ENCODE measurements around the gene IQGAP3. TPM values are rescaled to one million over a fixed set of nuclear protein-coding genes. Genes with fewer than 3 reads are reported as not detected.

IQGAP3 gene
- total RNA-seq: 48.9 and 50.9 TPM in 2 replicates

GRCh38 chr1:156571919-156572662 is at the start of gene IQGAP3:
TSS of gene IQGAP3 (minus strand) at chr1:156572565. CDS start at chr1:156572529, 36 bp downstream.

DNA sequence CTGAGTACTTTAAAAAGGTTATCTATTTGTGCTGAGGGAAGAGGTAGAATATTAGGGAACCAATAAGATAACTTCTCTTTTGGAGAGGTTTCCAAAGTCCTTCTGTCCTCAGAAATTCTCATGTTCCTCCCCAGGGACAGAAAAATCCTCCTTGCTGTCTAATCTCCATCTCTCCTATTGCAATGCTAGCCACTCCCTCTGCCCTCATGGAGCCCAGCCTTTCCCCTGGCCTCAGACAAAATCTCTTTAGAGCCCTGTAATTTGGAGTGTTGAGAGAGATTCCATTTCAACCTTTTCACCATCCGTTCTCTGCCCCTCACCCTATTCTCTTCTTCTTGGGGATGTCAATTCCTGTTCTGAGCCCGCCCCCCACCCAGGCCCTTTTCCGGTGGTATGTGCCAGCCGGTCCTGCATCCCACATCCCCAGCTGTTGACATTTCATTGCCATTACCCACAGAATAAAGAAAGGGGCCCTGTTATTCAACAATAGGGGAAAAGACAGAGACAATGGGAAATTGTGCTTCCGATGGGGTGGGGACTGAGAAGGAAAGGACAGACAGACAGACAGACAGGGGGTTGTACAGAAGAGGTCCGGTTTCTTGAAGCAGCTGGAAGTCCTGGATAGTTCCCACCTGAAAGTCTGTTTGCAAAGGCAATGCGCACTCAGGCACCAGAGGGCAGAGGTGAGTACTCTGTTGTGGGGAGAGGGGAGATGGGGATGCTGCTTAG is 46.7 kb upstream of the IQGAP3 start, which contains the start of gene HAPLN2:
HAPLN2 (plus strand) TSS at position 563 of the 729 bp plus-strand sequence. CDS start 4,076 bp downstream, outside the sequence.

GRCh38 chr1:156601122-156601830 is 28.9 kb upstream of the IQGAP3 start, which contains the start of gene GPATCH4:
TSS of gene GPATCH4 (minus strand) at chr1:156601479.

DNA sequence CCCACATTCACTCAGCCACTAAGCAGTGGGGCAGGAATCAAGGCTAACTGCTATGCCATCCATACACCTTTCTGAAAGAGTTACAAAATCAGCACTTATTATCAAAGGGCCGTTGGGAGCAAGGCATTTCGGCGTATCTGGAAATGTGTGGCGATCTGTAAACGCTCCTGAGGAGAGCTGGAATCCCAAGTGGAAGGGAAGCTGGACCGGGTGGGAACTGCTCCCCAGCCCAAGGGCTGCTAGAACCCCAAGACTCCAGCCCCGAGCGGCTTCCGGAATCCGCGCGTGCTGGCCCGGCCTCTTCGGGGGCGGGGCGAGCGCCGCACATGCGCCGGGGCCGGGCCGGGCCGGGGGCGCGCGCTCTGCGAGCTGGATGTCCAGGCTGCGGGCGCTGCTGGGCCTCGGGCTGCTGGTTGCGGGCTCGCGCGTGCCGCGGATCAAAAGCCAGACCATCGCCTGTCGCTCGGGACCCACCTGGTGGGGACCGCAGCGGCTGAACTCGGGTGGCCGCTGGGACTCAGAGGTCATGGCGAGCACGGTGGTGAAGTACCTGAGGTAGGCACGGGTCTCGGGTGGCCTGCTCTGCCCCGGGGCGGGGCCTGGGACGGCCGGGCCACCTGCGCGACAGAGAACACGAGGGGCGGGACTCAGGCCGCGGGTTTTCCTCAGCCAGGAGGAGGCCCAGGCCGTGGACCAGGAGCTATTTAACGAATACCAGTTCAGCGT is 19.2 kb upstream of the IQGAP3 start, which contains the start of gene NAXE:
NAXE (plus strand) TSS at position 345 of the 726 bp plus-strand sequence; CDS start at position 374, 29 bp downstream.

GRCh38 chr1:156579472-156579871 is 7.1 kb upstream of the IQGAP3 start, which contains the start of gene TTC24:
TSS of gene TTC24 (plus strand) at chr1:156579723. CDS start at chr1:156581365, 1,642 bp downstream.

DNA sequence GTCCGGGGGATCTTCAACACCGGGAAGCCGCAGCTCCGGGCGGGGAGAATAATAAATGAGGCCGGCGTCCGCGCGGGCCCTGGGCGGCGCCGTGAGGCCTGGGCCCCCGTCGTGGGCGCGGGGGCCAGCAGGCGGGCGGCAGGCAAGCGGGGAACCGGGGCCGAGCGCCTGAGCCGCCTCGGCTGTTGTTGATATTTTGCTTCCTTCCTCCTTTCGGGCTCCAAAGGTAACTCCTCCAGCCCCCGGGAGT is 71.9 kb downstream of the IQGAP3 start, which contains the start of gene MEF2D:
MEF2D (minus strand) TSS at position 233 of the 250 bp plus-strand sequence. CDS start 17,483 bp downstream, outside the sequence.

Other genes starting within 250 kb of the IQGAP3 start
- gene CCT3, start 234.3 kb downstream of the IQGAP3 start, total RNA-seq: 360 and 366 TPM in 2 replicates
- gene TSACC, start 234.0 kb downstream of the IQGAP3 start, total RNA-seq: 0.15 and 2.2 TPM in 2 replicates
- gene RHBG, start 203.4 kb downstream of the IQGAP3 start, total RNA-seq: not detected in 2 replicates
- gene MEF2D, start 71.8 kb downstream of the IQGAP3 start, total RNA-seq: 11.4 and 18.0 TPM in 2 replicates
- gene TTC24, start 7.2 kb upstream of the IQGAP3 start, total RNA-seq: not detected in 2 replicates
- 110 and 113 TPM in 2 replicates for gene NAXE, start 19.2 kb upstream of the IQGAP3 start, total RNA-seq
- 15.8 and 16.9 TPM in 2 replicates for gene GPATCH4, start 28.9 kb upstream of the IQGAP3 start, total RNA-seq
- gene HAPLN2, start 46.9 kb upstream of the IQGAP3 start, total RNA-seq: not detected in 2 replicates
- not detected in 2 replicates for gene BCAN, start 69.6 kb upstream of the IQGAP3 start, total RNA-seq
- 30.5 and 35.0 TPM in 2 replicates for gene NES, start 104.8 kb upstream of the IQGAP3 start, total RNA-seq
- gene CRABP2, start 133.0 kb upstream of the IQGAP3 start, total RNA-seq: 32.1 and 50.8 TPM in 2 replicates
- gene METTL25B, start 155.9 kb upstream of the IQGAP3 start, total RNA-seq: 11.0 and 11.6 TPM in 2 replicates
- gene ISG20L2, start 156.2 kb upstream of the IQGAP3 start, total RNA-seq: 22.4 and 24.9 TPM in 2 replicates
- gene MRPL24, start 168.5 kb upstream of the IQGAP3 start, total RNA-seq: 96.9 and 106 TPM in 2 replicates
- 193 and 222 TPM in 2 replicates for gene HDGF, start 179.1 kb upstream of the IQGAP3 start, total RNA-seq
- gene PRCC, start 195.0 kb upstream of the IQGAP3 start, total RNA-seq: 41.6 and 43.2 TPM in 2 replicates
- gene SH2D2A, start 244.3 kb upstream of the IQGAP3 start, total RNA-seq: 0.34 and 0.59 TPM in 2 replicates

Measured in bronchus fibroblast of lung (primary cell).